Peyer's patch (tissue), 4 donors: Measurements from ENCODE around the gene MED28. TPM values are rescaled to one million over a fixed set of nuclear protein-coding genes. Genes with fewer than 3 reads are reported as not detected.
A peak's percentile ranks its signal among the peaks of the same experiment; 100 is the strongest.
"Not testable (repeated sequence)": the region's sequence is repeated elsewhere in the genome, so short reads cannot be mapped to it uniquely, and the experiment has no call there.

Experiments
- DNase-seq, 3 donors: peaks; one replicate each; pipeline ENCODE4 v3.0.0-alpha.2; 2017 to 2019
- H3K27ac ChIP-seq, 4 donors: fragments of 200-600 bp; sonication (generic); one replicate each; pipeline ENCODE4 v1.5.1; 2016 to 2019
- H3K27me3 ChIP-seq, 2 donors: fragments of 200-600 bp; sonication (generic); one replicate each; pipeline ENCODE4 v1.5.1; 2019
- H3K36me3 ChIP-seq, 3 donors: fragments of 200-600 bp; sonication (generic); one replicate each; pipeline ENCODE4 v1.5.1; 2016 to 2019
- H3K4me1 ChIP-seq, 4 donors: fragments of 200-600 bp; sonication (generic); one replicate each; pipeline ENCODE4 v1.5.1; 2016 to 2019
- H3K4me3 ChIP-seq, 4 donors: fragments of 200-600 bp; sonication (generic); 1 replicate in 3 of 4; 2 replicates in 1 of 4; pipeline ENCODE4 v1.5.1; 2016 to 2019; ENCODE audit warnings: mild to moderate bottlenecking in 1 of 4
- H3K9me3 ChIP-seq, 4 donors: fragments of 200-600 bp; sonication (generic); one replicate each; pipeline ENCODE4 v1.5.1; 2016 to 2019; ENCODE audit warnings: mild to moderate bottlenecking in 1 of 4
- POLR2A ChIP-seq, 2 donors: fragments of 450-650 bp; IDR thresholded peaks; one replicate each; pipeline ENCODE4 v1.5.1; 2017; ENCODE audit warnings: antibody characterized with exemption in 2 of 2, mild to moderate bottlenecking in 2 of 2, moderate library complexity in 2 of 2
- total RNA-seq, 4 donors: library from RNA; depleted of rRNA; stranded (reverse); fragments of >200 nt; gene quantifications; one replicate each; pipeline ENCODE4 v1.1.0, GENCODE V29; 2016
- TF ChIP-seq, protein P1 (sequence below), 6 experiments: fragments of 450-650 bp in 4 of 6; fragments of 200-600 bp in 2 of 6; sonication (generic) in 1 of 6; IDR thresholded peaks; one replicate each; pipeline ENCODE4 v1.5.1; 2017 to 2019; ENCODE audit warnings: antibody characterized with exemption in 6 of 6, mild to moderate bottlenecking in 3 of 6, moderate library complexity in 1 of 6

Gene MED28, protein sequence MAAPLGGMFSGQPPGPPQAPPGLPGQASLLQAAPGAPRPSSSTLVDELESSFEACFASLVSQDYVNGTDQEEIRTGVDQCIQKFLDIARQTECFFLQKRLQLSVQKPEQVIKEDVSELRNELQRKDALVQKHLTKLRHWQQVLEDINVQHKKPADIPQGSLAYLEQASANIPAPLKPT
- 10 to 100 TPM; 12.6 to 21.0 (median 18.9) TPM for total RNA-seq

DNA sequence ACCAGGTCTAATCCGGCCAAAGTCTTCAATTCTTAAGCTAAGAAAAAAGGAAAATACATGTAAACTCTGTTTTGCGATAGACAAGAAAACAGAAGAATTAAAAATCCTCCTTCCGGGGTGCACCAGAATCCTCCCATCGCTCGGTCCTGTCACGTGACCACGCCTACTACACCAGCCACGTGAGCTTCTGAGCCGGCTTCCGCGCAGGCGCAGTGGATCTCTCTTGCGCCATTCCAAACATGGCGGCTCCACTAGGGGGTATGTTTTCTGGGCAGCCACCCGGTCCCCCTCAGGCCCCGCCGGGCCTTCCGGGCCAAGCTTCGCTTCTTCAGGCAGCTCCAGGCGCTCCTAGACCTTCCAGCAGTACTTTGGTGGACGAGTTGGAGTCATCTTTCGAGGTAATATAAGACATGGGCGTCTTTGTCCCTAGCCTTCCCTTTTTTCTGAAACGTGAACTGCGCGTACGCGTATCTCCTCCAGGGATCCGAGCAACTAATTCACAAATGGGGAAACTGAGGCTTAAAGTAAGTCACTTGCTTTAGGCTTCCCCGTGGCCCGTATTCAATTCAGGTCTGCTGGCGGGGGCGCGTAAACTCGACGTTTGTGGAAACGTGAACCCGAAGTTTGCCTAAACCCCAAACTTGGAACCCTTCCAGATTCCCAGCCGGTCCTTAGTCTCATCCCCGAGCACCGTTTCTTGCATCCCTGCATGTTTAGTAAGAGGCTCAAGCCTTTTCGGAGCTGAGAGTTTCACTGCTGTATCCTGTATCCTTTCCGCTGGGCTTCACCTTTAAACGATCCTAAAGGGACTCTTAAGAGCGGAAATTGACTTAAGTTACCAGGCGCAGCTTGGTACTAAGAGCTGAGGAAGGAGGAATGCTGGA, at the start of gene MED28:
MED28 (plus strand) TSS at position 226 of the 884 bp plus-strand sequence; CDS start at position 240, 14 bp downstream.
- Histone ChIP-seq H3K27me3 (no peaks in the 10 kb centered on the region), H3K4me3 (peak within 1 kb of the TSS; percentile 67 to 98 (median 82)), H3K9me3 (no peaks in the 10 kb centered on the region), H3K27ac (peak within 1 kb of the TSS; percentile 78 to 84 (median 82)), H3K4me1 (peaks cover 3 to 27% (median 9%) of the 10 kb centered on the region in 4 donors), H3K36me3 (peaks cover 0 to 2% (median 0%) of the 10 kb centered on the region in 3 donors)
- DNase-seq = peak; percentile 95 to 99 (median 98)
- peak; percentile 78 to 86 for TF ChIP-seq POLR2A (IDR thresholded peaks at IDR 0.05)
- TF ChIP-seq, protein P1, sequence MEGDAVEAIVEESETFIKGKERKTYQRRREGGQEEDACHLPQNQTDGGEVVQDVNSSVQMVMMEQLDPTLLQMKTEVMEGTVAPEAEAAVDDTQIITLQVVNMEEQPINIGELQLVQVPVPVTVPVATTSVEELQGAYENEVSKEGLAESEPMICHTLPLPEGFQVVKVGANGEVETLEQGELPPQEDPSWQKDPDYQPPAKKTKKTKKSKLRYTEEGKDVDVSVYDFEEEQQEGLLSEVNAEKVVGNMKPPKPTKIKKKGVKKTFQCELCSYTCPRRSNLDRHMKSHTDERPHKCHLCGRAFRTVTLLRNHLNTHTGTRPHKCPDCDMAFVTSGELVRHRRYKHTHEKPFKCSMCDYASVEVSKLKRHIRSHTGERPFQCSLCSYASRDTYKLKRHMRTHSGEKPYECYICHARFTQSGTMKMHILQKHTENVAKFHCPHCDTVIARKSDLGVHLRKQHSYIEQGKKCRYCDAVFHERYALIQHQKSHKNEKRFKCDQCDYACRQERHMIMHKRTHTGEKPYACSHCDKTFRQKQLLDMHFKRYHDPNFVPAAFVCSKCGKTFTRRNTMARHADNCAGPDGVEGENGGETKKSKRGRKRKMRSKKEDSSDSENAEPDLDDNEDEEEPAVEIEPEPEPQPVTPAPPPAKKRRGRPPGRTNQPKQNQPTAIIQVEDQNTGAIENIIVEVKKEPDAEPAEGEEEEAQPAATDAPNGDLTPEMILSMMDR (IDR thresholded peaks at IDR 0.05) = peak in 4 of 6 experiments; percentile 11 to 34 (median 30)

DNA sequence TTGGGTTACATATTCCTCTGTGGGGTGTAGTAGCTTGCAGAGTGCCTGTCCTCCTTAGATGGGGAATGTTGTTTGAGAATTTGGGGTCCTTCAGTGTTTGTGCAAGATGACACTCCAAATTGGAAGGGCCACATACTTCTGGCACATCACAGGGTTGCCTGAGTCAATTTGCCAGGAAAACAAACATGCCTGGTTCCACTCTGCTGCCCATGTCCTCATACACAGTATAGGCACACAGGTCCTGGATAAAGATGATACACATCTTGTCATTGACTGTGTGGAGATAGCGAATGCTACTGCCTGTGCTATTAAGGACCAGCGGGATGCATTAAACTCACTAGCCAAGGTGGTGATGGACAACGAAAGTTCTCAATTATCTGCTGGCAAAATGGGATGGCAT, 48.6 kb upstream of the MED28 start:
- Histone ChIP-seq H3K4me1 (no peaks in the 10 kb centered on the region), H3K9me3 (no peaks in the 10 kb centered on the region), H3K4me3 (no peak overlapping the region), H3K36me3 (no peaks in the 10 kb centered on the region), H3K27ac (no peak overlapping the region), H3K27me3 (no peaks in the 10 kb centered on the region)
- TF ChIP-seq, protein P1 (IDR thresholded peaks at IDR 0.05) = no peak
- no peak for TF ChIP-seq POLR2A (IDR thresholded peaks at IDR 0.05)
- no peak for DNase-seq

DNA sequence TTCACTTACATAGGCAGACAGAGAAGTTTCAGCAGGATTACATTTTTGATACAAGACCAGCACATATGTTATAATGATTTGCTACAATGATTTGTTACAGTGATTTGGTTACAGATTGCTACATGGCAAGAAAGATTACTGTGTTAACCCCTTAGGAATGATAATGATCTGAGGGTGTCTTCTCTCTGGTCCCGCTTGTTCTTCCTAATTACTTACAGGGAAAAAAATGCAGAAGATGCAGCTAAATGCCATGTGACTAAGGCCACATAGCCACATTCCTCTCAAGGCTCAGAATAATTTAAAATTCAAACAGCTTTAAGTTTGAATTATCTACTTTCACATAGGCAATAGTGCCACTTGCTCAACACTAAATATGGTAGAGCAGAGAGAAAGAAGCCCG, 47.2 kb upstream of the MED28 start:
- H3K27ac ChIP-seq = no peak overlapping the region
- DNase-seq = no peak

DNA sequence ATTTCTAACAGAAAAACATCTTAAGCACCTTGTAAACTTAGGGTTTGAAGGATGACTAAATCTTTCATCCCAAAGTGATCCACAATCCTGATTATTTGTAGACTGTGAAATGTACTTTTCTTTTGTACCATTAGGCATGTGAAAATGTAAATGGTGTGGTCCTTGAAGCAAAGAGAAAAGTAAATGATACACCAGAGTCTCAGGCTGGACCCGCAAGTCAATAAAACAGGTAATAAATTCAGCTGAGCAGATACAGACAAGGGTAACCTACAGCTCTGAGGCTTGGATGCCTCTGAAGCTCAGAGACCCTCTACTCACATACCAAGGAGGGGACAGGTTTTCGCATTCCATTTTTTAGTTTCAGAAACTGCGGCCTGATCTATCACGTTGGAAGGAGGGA, 40.2 kb upstream of the MED28 start:
- no peaks in the 10 kb centered on the region for H3K9me3 ChIP-seq
- no peak overlapping the region for H3K4me3 ChIP-seq
- no peak for TF ChIP-seq POLR2A (IDR thresholded peaks at IDR 0.05)
- TF ChIP-seq, protein P1 (IDR thresholded peaks at IDR 0.05) = no peak
- H3K4me1 ChIP-seq = peaks cover 0 to 16% (median 5%) of the 10 kb centered on the region in 4 donors
- no peaks in the 10 kb centered on the region for H3K36me3 ChIP-seq
- no peak overlapping the region for H3K27ac ChIP-seq
- no peak for DNase-seq
- H3K27me3 ChIP-seq = no peaks in the 10 kb centered on the region

More for the DNA sequence above, 47.2 kb upstream of the MED28 start:
- H3K27me3 ChIP-seq = no peaks in the 10 kb centered on the region
- TF ChIP-seq, protein P1 (IDR thresholded peaks at IDR 0.05) = no peak
- no peak for TF ChIP-seq POLR2A (IDR thresholded peaks at IDR 0.05)
- no peak overlapping the region for H3K4me3 ChIP-seq
- H3K9me3 ChIP-seq = no peaks in the 10 kb centered on the region
- H3K36me3 ChIP-seq = no peaks in the 10 kb centered on the region
- no peaks in the 10 kb centered on the region for H3K4me1 ChIP-seq

DNA sequence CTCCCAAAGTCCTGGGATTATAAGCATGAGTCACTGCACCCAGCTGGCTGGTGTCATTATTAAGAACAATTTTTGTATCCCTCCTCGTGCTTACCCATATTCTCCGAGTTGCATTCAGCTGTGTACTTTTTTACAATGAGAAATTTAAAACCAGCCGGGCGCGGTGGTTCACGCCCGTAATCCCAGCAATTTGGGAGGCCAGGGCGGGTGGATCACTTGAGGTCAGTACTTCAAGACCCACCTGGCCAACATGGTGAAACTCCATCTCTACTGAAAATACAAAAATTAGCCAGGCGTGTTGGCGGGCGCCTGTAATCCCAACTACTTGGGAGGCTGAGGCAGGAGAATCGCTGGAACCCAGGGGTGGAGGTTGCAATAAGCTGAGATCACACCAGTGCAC, 39.3 kb upstream of the MED28 start:
- DNase-seq, H3K9me3 ChIP-seq, H3K4me3 ChIP-seq, H3K36me3 ChIP-seq, H3K27ac ChIP-seq, H3K27me3 ChIP-seq: not testable (repeated sequence)
- H3K4me1 ChIP-seq = peaks cover 0 to 26% (median 6%) of the 10 kb centered on the region in 4 donors
